Right atrium auricular region (tissue), 2 donors: ENCODE results near the gene CRAT. TPM values are rescaled to one million over a fixed set of nuclear protein-coding genes. Genes with fewer than 3 reads are reported as not detected.

ENCODE experiments used
- DNase-seq: peaks from one replicate; pipeline ENCODE4 v3.0.0-alpha.2; 2019; ENCODE audit warnings: low spot score
- H3K27ac ChIP-seq, 2 donors: fragments of 200-600 bp; sonication (generic); 1 replicate in 1 of 2; 2 replicates in 1 of 2; pipeline ENCODE4 v1.5.1; 2016 to 2019
- H3K27me3 ChIP-seq, 2 donors: fragments of 200-600 bp; sonication (generic); one replicate each; pipeline versions ENCODE4 v1.5.1 to v1.6.0; 2017 to 2019
- H3K36me3 ChIP-seq: fragments of 200-600 bp; sonication (generic); one replicate; pipeline ENCODE4 v1.5.1; 2016
- H3K4me1 ChIP-seq, 2 donors: fragments of 200-600 bp; sonication (generic); one replicate each; pipeline versions ENCODE4 v1.5.1 to v1.6.0; 2017 to 2019
- H3K4me3 ChIP-seq, 2 donors: fragments of 200-600 bp; sonication (generic); 1 replicate in 1 of 2; 2 replicates in 1 of 2; pipeline ENCODE4 v1.5.1; 2017 to 2019; ENCODE audit warnings: mild to moderate bottlenecking in 1 of 2, moderate library complexity in 1 of 2
- H3K9me3 ChIP-seq, 2 donors: fragments of 200-600 bp; sonication (generic); one replicate each; pipeline ENCODE4 v1.5.1; 2019
- total RNA-seq, 2 donors: library from RNA; depleted of rRNA; stranded (reverse); fragments of >200 nt; gene quantifications; one replicate each; pipeline ENCODE4 v1.1.0, GENCODE V29; 2016
- TF ChIP-seq, protein P1 (sequence below), 2 donors: fragments of 200-600 bp; sonication (generic); IDR thresholded peaks; one replicate each; pipeline ENCODE4 v1.5.1; 2019; ENCODE audit warnings: antibody characterized with exemption in 2 of 2

CRAT gene
- total RNA-seq, 2 donors from 2014 or later, result 73.0 to 75.0 TPM

GRCh38 chr9:129105857-129106694 is 4.5 kb downstream of the CRAT start:
- Histone ChIP-seq H3K27me3 (no peaks in the 10 kb centered on the region), H3K4me1 (peaks cover 0 to 22% of the 10 kb centered on the region in 2 donors), H3K9me3 (no peaks in the 10 kb centered on the region), H3K27ac (no peak overlapping the region), H3K4me3 (no peak overlapping the region), H3K36me3 (peaks cover 23% of the 10 kb centered on the region)
- TF ChIP-seq, protein P1, sequence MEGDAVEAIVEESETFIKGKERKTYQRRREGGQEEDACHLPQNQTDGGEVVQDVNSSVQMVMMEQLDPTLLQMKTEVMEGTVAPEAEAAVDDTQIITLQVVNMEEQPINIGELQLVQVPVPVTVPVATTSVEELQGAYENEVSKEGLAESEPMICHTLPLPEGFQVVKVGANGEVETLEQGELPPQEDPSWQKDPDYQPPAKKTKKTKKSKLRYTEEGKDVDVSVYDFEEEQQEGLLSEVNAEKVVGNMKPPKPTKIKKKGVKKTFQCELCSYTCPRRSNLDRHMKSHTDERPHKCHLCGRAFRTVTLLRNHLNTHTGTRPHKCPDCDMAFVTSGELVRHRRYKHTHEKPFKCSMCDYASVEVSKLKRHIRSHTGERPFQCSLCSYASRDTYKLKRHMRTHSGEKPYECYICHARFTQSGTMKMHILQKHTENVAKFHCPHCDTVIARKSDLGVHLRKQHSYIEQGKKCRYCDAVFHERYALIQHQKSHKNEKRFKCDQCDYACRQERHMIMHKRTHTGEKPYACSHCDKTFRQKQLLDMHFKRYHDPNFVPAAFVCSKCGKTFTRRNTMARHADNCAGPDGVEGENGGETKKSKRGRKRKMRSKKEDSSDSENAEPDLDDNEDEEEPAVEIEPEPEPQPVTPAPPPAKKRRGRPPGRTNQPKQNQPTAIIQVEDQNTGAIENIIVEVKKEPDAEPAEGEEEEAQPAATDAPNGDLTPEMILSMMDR (IDR thresholded peaks at IDR 0.05), result no peak
- no peak for DNase-seq

DNA sequence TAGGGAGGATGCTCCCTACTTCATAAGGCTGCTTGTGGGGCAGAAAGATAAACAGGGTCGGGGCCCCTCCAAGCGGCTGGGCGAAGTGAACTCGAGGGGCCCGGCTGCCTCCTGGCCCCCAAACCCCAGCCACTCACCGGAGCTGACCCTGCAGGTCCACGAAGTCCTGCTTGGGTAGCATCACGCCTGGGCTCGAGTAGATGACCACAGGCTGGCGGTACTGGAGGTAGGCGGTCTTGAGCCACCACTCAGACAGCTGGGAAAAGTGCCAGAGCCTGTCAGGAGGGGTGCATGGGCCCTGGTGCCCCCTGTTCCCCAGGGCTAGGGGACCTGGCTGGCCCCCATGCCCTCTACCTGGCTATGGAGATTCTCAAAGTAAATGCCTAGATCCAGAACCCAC is 6.5 kb downstream of the CRAT start:
- DNase-seq, result no peak
- H3K4me1 ChIP-seq, result peaks cover 0 to 10% of the 10 kb centered on the region in 2 donors
- no peak overlapping the region for H3K27ac ChIP-seq
- H3K27me3 ChIP-seq, result no peaks in the 10 kb centered on the region
- TF ChIP-seq, protein P1 (IDR thresholded peaks at IDR 0.05), result no peak
- H3K36me3 ChIP-seq, result peaks cover 23% of the 10 kb centered on the region
- H3K9me3 ChIP-seq, result no peaks in the 10 kb centered on the region
- H3K4me3 ChIP-seq, result no peak overlapping the region

- H3K4me1 ChIP-seq, result peaks cover 0 to 9% of the 10 kb centered on the region in 2 donors
- no peak overlapping the region for H3K4me3 ChIP-seq
- H3K27ac ChIP-seq, result no peak overlapping the region
- peaks cover 23% of the 10 kb centered on the region for H3K36me3 ChIP-seq
- no peaks in the 10 kb centered on the region for H3K27me3 ChIP-seq
- TF ChIP-seq, protein P1 (IDR thresholded peaks at IDR 0.05), result no peak
- H3K9me3 ChIP-seq, result no peaks in the 10 kb centered on the region
- DNase-seq, result no peak
Observed at GRCh38 chr9:129103595-129103965, 7.0 kb downstream of the CRAT start.

- Histone ChIP-seq H3K36me3 (peaks cover 26% of the 10 kb centered on the region), H3K9me3 (no peaks in the 10 kb centered on the region), H3K27ac (no peak overlapping the region), H3K4me3 (no peak overlapping the region), H3K4me1 (peaks cover 0 to 9% of the 10 kb centered on the region in 2 donors), H3K27me3 (no peaks in the 10 kb centered on the region)
- TF ChIP-seq, protein P1 (IDR thresholded peaks at IDR 0.05), result peak; percentile 35 to 57
- peak; percentile 69 for DNase-seq
Observed at GRCh38 chr9:129102791-129103594, 7.6 kb downstream of the CRAT start.

DNA sequence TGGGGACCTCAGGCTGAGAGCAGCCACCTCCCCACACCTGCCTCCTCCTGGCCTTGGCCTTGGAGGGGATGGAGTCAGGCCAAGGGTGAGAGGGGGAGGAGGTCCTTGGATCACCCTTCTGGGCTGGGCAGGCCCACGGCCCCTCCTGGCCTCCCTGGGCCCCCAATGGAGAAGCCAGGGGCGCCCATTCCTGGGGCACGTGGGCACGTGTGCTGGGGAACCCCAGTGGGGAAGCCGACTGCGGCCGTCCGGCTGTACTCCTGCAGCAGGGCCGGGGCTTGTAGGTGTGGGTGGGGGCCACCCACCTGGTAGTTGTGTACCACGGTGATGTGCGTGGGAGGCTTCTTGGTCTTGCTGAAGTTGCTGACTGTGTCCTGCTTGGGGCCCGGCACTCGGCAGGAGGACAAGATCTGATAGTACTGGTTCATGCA is 8.5 kb downstream of the CRAT start:
- Histone ChIP-seq H3K9me3 (no peaks in the 10 kb centered on the region), H3K4me3 (no peak overlapping the region), H3K36me3 (peaks cover 26% of the 10 kb centered on the region), H3K27me3 (no peaks in the 10 kb centered on the region), H3K4me1 (peaks cover 0 to 9% of the 10 kb centered on the region in 2 donors), H3K27ac (no peak overlapping the region)
- TF ChIP-seq, protein P1 (IDR thresholded peaks at IDR 0.05), result no peak
- no peak for DNase-seq
